Lung (tissue), 10 donors: Measurements from ENCODE around the gene SAXO2. TPM values are rescaled to one million over a fixed set of nuclear protein-coding genes. Genes with fewer than 3 reads are reported as not detected.
"Not testable (repeated sequence)": the region's sequence is repeated elsewhere in the genome, so short reads cannot be mapped to it uniquely, and the experiment has no call there.

Source experiments
- ATAC-seq: fragments of 200-7000 bp; cut with Tn5 transposase; one replicate; pipeline ENCODE4 v1.9.1; 2020; ENCODE audit warnings: moderate number of reproducible peaks; ENCODE audit not compliant: insufficient read depth, low FRiP score
- DNase-seq, 3 donors: peaks; one replicate each; pipeline ENCODE4 v3.0.0-alpha.2; 2013 to 2017
- H3K27ac ChIP-seq, 2 donors: one replicate each; pipeline ENCODE4 v1.5.1; 2013; ENCODE audit warnings: mild to moderate bottlenecking in 2 of 2, moderate library complexity in 2 of 2, control low read depth in 1 of 2, inconsistent platforms in 1 of 2, low read depth in 1 of 2, low read length in 1 of 2
- H3K27me3 ChIP-seq, 3 donors: one replicate each; pipeline ENCODE4 v1.5.1; 2013; ENCODE audit warnings: low read length in 2 of 3; ENCODE audit not compliant: control insufficient read depth in 3 of 3, insufficient read depth in 3 of 3
- H3K36me3 ChIP-seq, 4 donors: one replicate each; pipeline ENCODE4 v1.5.1; 2013; ENCODE audit warnings: low read length in 4 of 4, mild to moderate bottlenecking in 1 of 4, moderate library complexity in 1 of 4; ENCODE audit not compliant: control insufficient read depth in 4 of 4, insufficient read depth in 4 of 4
- H3K4me1 ChIP-seq, 5 donors: one replicate each; pipeline ENCODE4 v1.5.1; 2013; ENCODE audit warnings: low read length in 5 of 5, mild to moderate bottlenecking in 2 of 5, moderate library complexity in 1 of 5; ENCODE audit not compliant: control insufficient read depth in 5 of 5, insufficient read depth in 5 of 5
- H3K4me3 ChIP-seq: one replicate; pipeline ENCODE4 v1.5.1; 2013; ENCODE audit warnings: mild to moderate bottlenecking, control low read depth, moderate library complexity
- H3K9ac ChIP-seq, 2 donors: one replicate each; pipeline ENCODE4 v1.5.1; 2013; ENCODE audit warnings: low read length in 2 of 2, control low read depth in 1 of 2; ENCODE audit not compliant: insufficient read depth in 1 of 2
- H3K9me3 ChIP-seq, 4 donors: one replicate each; pipeline ENCODE4 v1.5.1; 2013; ENCODE audit warnings: low read length in 3 of 4, mild to moderate bottlenecking in 1 of 4, moderate library complexity in 1 of 4; ENCODE audit not compliant: control insufficient read depth in 4 of 4, insufficient read depth in 3 of 4
- WGBS, 2 donors: extraction: QIAGEN DNeasy Blood & Tissue Kit; methylation state at CpG; one replicate each; pipeline ENCODE4 v1.1.7; 2013; 5-methylcytosine and 5-hydroxymethylcytosine counted together
- polyA plus RNA-seq, 2 donors: library from polyadenylated mRNA; stranded (reverse); fragments of 200-250 nt; gene quantifications; one replicate each; pipeline ENCODE4 v1.2.1, GENCODE V29; 2013
- total RNA-seq, 2 donors: library from RNA; depleted of rRNA in 1 of 2; stranded (reverse); fragments of >200 nt in 1 of 2; gene quantifications; one replicate each; pipeline ENCODE4 v1.2.1, GENCODE V29; 2014 to 2021
- donor health status: Bipolar disorder and iron deficiency.
- donor health status: healthy.
- donor health status: DM: yes; HTN: yes; CAD: no.

SAXO2 gene
- total and polyA plus RNA-seq, 4 donors: 5.9 to 54.0 (median 29.6) TPM

GRCh38 chr15:82318281-82318680 is 55.7 kb downstream of the SAXO2 start:
- not testable (repeated sequence) for H3K4me1 ChIP-seq, H3K27me3 ChIP-seq, DNase-seq, H3K36me3 ChIP-seq, H3K4me3 ChIP-seq, H3K9ac ChIP-seq, H3K9me3 ChIP-seq, H3K27ac ChIP-seq, ATAC-seq
- WGBS, 2 donors: 92 to 94% methylated on average over 8 of the region's 8 CpGs

GRCh38 chr15:82319522-82320278 is 57.1 kb downstream of the SAXO2 start:
- H3K27me3 ChIP-seq, DNase-seq, H3K9me3 ChIP-seq, H3K9ac ChIP-seq, ATAC-seq, H3K4me3 ChIP-seq, H3K36me3 ChIP-seq, H3K27ac ChIP-seq, H3K4me1 ChIP-seq: not testable (repeated sequence)
- WGBS, 2 donors: 89 to 90% methylated on average over 15 to 16 of the region's 19 CpGs

GRCh38 chr15:82320861-82321260 is 58.2 kb downstream of the SAXO2 start:
- not testable (repeated sequence) for H3K9ac ChIP-seq, ATAC-seq, H3K27me3 ChIP-seq, H3K4me3 ChIP-seq, H3K27ac ChIP-seq, DNase-seq, H3K4me1 ChIP-seq, H3K36me3 ChIP-seq, H3K9me3 ChIP-seq
- WGBS, 2 donors: 67 to 85% methylated on average over 2 of the region's 6 CpGs

GRCh38 chr15:82322488-82322887 is 59.9 kb downstream of the SAXO2 start:
- DNase-seq, H3K4me1 ChIP-seq, ATAC-seq, H3K36me3 ChIP-seq, H3K27me3 ChIP-seq, H3K9ac ChIP-seq, H3K4me3 ChIP-seq, H3K9me3 ChIP-seq, H3K27ac ChIP-seq: not testable (repeated sequence)
- 88% methylated on average over 4 of the region's 10 CpGs; no CpG with 5 or more reads in 1 of the 2 donors for WGBS, 2 donors

GRCh38 chr15:82324831-82325230 is 62.2 kb downstream of the SAXO2 start:
- not testable (repeated sequence) for ATAC-seq, H3K9me3 ChIP-seq, H3K4me1 ChIP-seq, H3K27me3 ChIP-seq, H3K4me3 ChIP-seq, H3K27ac ChIP-seq, DNase-seq, H3K9ac ChIP-seq, H3K36me3 ChIP-seq
- WGBS, 2 donors: 82 to 84% methylated on average over 6 of the region's 6 CpGs

- 89 to 93% methylated on average over 10 of the region's 10 CpGs for WGBS, 2 donors
- not testable (repeated sequence) for H3K4me3 ChIP-seq, H3K9ac ChIP-seq, H3K27ac ChIP-seq, ATAC-seq, H3K9me3 ChIP-seq, H3K36me3 ChIP-seq, DNase-seq, H3K27me3 ChIP-seq, H3K4me1 ChIP-seq
Measured at GRCh38 chr15:82325646-82326045, 63.0 kb downstream of the SAXO2 start.

GRCh38 chr15:82326896-82327295 is 64.3 kb downstream of the SAXO2 start:
- not testable (repeated sequence) for DNase-seq, ATAC-seq, H3K4me1 ChIP-seq, H3K9me3 ChIP-seq, H3K27ac ChIP-seq, H3K36me3 ChIP-seq, H3K9ac ChIP-seq, H3K27me3 ChIP-seq, H3K4me3 ChIP-seq
- 86 to 87% methylated on average over 10 to 23 of the region's 23 CpGs for WGBS, 2 donors

GRCh38 chr15:82327372-82327771 is 64.8 kb downstream of the SAXO2 start:
- not testable (repeated sequence) for H3K27ac ChIP-seq, H3K27me3 ChIP-seq, H3K4me3 ChIP-seq, H3K9ac ChIP-seq, DNase-seq, H3K4me1 ChIP-seq, ATAC-seq, H3K36me3 ChIP-seq, H3K9me3 ChIP-seq
- WGBS, 2 donors: 85 to 94% methylated on average over 7 to 8 of the region's 10 CpGs
